ENCODE results near the gene CELF1. TPM values are rescaled to one million over a fixed set of nuclear protein-coding genes. Genes with fewer than 3 reads are reported as not detected.
A peak's percentile ranks its signal among the peaks of the same experiment; 100 is the strongest.
"Not testable (repeated sequence)": the region's sequence is repeated elsewhere in the genome, so short reads cannot be mapped to it uniquely, and the experiment has no call there.

Gene CELF1
- polyA plus RNA-seq, 1 donor from 2014 or later = 209 TPM

DNA sequence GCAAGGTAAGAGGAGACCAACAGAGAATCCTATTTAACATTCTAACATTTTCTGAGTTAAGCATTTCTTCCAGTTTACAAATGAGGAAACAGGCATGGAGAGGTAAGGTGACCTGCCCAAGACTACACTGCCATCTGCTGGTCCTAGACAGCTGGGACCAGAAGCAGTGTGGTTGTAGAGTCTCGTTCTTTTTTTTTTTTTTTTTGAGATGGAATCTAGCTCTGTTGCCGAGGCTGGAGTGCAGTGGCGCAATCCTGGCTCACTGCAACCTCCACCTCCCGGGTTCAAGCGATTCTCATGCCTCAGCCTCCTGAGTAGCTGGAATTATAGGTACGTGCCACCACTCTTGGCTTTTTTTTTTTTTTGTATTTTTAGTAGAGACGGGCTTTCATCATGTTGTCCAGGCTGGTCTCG lies 98.7 kb downstream of the CELF1 start:
- not testable (repeated sequence) for H3K4me3 ChIP-seq (ENCODE audit: low read length); H3K27ac ChIP-seq (ENCODE audit: low read length); H3K9me3 ChIP-seq (ENCODE audit: low read length); H3K27me3 ChIP-seq (ENCODE audit: insufficient read depth, low read depth, low read length); H3K9me2 ChIP-seq (ENCODE audit: insufficient read depth, low read length); H4K20me1 ChIP-seq (ENCODE audit: insufficient read depth); H2AFZ ChIP-seq (ENCODE audit: low read depth, low read length); H3K9ac ChIP-seq (ENCODE audit: low read length); H3K79me2 ChIP-seq (replicated peaks; ENCODE audit: insufficient read depth, low read length); H3F3A ChIP-seq (ENCODE audit: insufficient read depth, low read length, poor library complexity, severe bottlenecking); H3K36me3 ChIP-seq (ENCODE audit: insufficient read depth, low read length); H3K4me2 ChIP-seq (ENCODE audit: low read length)
- TF ChIP-seq RAD21 (conservative IDR thresholded peaks at IDR 0.05) (peak; percentile 74), SMC3 (conservative IDR thresholded peaks at IDR 0.05; ENCODE audit: poor library complexity) (peak; percentile 69)
- TF ChIP-seq, protein P1, sequence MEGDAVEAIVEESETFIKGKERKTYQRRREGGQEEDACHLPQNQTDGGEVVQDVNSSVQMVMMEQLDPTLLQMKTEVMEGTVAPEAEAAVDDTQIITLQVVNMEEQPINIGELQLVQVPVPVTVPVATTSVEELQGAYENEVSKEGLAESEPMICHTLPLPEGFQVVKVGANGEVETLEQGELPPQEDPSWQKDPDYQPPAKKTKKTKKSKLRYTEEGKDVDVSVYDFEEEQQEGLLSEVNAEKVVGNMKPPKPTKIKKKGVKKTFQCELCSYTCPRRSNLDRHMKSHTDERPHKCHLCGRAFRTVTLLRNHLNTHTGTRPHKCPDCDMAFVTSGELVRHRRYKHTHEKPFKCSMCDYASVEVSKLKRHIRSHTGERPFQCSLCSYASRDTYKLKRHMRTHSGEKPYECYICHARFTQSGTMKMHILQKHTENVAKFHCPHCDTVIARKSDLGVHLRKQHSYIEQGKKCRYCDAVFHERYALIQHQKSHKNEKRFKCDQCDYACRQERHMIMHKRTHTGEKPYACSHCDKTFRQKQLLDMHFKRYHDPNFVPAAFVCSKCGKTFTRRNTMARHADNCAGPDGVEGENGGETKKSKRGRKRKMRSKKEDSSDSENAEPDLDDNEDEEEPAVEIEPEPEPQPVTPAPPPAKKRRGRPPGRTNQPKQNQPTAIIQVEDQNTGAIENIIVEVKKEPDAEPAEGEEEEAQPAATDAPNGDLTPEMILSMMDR (IDR thresholded peaks at IDR 0.05; ENCODE audit: poor library complexity, severe bottlenecking) = peak; percentile 77

DNA sequence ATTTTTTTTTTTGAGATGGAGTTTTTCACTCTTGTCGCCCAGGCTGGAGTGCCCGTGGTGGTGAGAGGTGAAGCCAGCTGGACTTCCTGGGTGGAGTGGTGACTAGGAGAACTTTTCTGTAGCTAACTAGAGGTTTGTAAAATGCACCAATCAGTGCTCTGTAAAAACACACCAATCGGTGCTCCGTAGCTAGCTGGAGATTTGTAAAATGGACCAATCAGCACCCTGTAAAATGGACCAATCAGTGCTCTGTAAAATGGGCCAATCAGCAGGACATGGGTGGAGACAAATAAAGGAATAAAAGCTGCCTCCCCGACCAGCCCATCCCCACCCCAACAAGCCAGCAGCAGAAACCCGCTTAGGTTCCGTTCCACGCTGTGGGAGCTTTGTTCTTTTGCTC lies 99.6 kb downstream of the CELF1 start:
- no peak for TF ChIP-seq TAF1 (IDR thresholded peaks at IDR 0.05; ENCODE audit: low read depth)
- no peak for TF ChIP-seq EP300 (conservative IDR thresholded peaks at IDR 0.05; ENCODE audit: poor library complexity, severe bottlenecking)
- TF ChIP-seq POLR2AphosphoS5 (IDR thresholded peaks at IDR 0.05) = no peak
- TF ChIP-seq, protein P1 (IDR thresholded peaks at IDR 0.05; ENCODE audit: poor library complexity, severe bottlenecking) = no peak
- TF ChIP-seq, protein P2, sequence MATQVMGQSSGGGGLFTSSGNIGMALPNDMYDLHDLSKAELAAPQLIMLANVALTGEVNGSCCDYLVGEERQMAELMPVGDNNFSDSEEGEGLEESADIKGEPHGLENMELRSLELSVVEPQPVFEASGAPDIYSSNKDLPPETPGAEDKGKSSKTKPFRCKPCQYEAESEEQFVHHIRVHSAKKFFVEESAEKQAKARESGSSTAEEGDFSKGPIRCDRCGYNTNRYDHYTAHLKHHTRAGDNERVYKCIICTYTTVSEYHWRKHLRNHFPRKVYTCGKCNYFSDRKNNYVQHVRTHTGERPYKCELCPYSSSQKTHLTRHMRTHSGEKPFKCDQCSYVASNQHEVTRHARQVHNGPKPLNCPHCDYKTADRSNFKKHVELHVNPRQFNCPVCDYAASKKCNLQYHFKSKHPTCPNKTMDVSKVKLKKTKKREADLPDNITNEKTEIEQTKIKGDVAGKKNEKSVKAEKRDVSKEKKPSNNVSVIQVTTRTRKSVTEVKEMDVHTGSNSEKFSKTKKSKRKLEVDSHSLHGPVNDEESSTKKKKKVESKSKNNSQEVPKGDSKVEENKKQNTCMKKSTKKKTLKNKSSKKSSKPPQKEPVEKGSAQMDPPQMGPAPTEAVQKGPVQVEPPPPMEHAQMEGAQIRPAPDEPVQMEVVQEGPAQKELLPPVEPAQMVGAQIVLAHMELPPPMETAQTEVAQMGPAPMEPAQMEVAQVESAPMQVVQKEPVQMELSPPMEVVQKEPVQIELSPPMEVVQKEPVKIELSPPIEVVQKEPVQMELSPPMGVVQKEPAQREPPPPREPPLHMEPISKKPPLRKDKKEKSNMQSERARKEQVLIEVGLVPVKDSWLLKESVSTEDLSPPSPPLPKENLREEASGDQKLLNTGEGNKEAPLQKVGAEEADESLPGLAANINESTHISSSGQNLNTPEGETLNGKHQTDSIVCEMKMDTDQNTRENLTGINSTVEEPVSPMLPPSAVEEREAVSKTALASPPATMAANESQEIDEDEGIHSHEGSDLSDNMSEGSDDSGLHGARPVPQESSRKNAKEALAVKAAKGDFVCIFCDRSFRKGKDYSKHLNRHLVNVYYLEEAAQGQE (IDR thresholded peaks at IDR 0.05; ENCODE audit: borderline replicate concordance) = no peak
- TF ChIP-seq EZH2 (IDR thresholded peaks at IDR 0.05; ENCODE audit: borderline replicate concordance, insufficient read depth, low read length, poor library complexity, severe bottlenecking) = no peak
- no peak for TF ChIP-seq RAD21 (conservative IDR thresholded peaks at IDR 0.05)
- TF ChIP-seq MXI1 (conservative IDR thresholded peaks at IDR 0.05; ENCODE audit: poor library complexity, severe bottlenecking) = no peak
- no peak for TF ChIP-seq SMC3 (conservative IDR thresholded peaks at IDR 0.05; ENCODE audit: poor library complexity)
- Histone ChIP-seq H4K20me1 (ENCODE audit: insufficient read depth) (no peaks in the 10 kb centered on the region), H3K79me2 (replicated peaks; ENCODE audit: insufficient read depth, low read length) (no peaks in the 10 kb centered on the region), H3K9me2 (ENCODE audit: insufficient read depth, low read length) (no peaks in the 10 kb centered on the region), H3K27ac (ENCODE audit: low read length) (no peak overlapping the region), H3F3A (ENCODE audit: insufficient read depth, low read length, poor library complexity, severe bottlenecking) (no peaks in the 10 kb centered on the region), H2AFZ (ENCODE audit: low read depth, low read length) (no peak overlapping the region), H3K9ac (ENCODE audit: low read length) (no peak overlapping the region), H3K4me3 (ENCODE audit: low read length) (no peak overlapping the region), H3K4me2 (ENCODE audit: low read length) (no peak overlapping the region), H3K27me3 (ENCODE audit: insufficient read depth, low read depth, low read length) (no peaks in the 10 kb centered on the region), H3K36me3 (ENCODE audit: insufficient read depth, low read length) (no peaks in the 10 kb centered on the region), H3K9me3 (ENCODE audit: low read length) (no peaks in the 10 kb centered on the region)

Measured in neural cell (in vitro differentiated cells).